Stimulated activated CD4-positive, alpha-beta T cell treated with anti-CD3 and anti-CD28 coated beads, Interleukin-12 subunit alpha, Interleukin-12 subunit beta, amount 100 ng/mL, for 24 hours (primary cell): ENCODE data around the gene NUPR1.
"Not testable (repeated sequence)": the region's sequence is repeated elsewhere in the genome, so short reads cannot be mapped to it uniquely, and the experiment has no call there.

Experiments
- DNase-seq, 2 experiments: peaks; one replicate each; pipeline ENCODE4 v3.0.0-alpha.2; 2020; ENCODE audit warnings: low read depth in 2 of 2

The NUPR1 gene

DNA sequence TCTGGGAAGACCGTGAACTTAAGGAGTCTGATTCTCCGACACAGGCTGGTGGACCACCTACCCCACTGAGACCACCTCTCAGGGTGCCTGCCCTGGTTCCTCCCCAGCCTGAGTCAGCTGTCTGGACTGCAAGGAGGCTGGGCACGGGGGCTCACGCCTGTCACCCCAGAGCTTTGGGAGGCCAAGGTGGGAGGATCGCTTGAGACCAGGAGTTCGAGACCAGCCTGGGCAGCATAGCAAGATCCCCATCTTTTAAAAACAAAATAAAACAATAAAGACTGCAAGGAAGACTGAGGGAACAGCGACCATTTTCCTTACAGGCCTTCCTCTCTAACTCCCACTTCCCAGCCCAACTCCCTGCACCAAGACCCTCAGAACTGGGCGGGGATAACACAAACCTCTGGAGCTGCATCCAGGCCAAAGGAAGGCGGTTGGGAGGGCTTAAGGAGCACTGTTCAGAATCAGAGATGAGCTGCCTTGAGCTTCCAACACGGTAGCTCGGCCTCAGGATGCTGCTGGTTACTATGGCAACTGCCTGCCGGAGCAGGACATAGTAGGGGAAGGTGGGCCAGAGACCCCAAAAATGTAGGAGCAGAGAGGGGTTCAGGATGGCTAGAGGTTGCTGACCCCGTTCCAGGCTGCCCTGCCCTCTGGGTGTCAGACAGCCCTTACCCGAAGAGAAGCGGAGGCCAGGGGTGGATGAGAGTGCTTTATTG is 40.0 kb downstream of the NUPR1 start:
- DNase-seq: no peak

DNA sequence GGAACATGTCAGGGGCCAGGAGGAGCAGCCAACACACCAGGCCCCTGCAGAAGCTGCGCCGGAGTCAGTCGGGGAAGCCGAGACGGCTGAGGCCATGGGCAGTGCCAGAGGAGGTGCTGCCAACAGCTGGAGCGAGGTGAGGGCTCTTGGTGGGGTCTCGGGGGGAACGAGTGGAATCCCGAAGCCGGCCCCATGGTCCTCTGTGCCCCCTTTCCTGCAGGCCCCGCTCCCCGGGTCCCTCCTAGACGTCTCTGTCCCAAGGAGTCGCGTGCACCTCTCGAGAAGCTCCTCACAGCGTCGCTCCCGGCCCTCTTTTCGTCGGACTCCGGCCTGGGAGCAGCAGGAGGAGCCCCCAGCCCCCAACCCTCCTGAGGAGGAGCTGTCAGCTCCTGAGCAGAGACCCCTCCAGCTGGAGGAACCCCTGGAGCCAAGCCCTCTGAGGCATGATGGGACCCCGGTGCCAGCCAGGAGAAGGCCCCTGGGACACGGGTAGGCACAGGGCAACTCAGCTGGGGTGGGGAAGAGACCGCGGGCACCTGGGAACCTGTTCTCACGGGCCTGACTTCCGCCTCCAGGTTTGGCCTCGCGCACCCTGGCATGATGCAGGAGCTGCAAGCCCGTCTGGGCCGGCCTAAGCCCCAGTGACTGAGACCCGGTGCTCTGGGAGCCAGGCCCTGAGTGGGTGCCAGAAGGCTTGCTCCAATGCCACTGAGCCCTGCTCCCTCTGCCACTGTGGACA is 40.7 kb downstream of the NUPR1 start:
- DNase-seq: no peak

DNA sequence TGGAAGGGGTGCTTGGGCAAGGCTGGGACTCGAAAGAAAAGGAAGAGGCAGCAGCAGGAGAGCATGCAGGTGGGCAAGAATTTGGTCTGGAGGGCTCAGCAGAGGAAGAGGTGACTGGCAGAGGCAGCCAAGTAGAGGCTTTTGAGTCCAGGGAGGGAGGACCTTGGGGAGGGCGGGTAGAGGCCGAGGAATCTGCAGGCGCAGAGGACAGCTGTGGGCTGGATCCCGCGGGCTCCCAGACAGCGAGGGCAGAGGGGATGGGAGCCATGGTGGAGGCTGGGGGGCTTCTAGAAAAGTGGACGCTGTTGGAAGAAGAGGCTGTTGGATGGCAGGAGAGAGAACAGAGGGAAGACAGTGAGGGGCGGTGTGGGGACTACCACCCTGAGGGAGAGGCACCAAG is 41.4 kb downstream of the NUPR1 start:
- DNase-seq: no peak

DNA sequence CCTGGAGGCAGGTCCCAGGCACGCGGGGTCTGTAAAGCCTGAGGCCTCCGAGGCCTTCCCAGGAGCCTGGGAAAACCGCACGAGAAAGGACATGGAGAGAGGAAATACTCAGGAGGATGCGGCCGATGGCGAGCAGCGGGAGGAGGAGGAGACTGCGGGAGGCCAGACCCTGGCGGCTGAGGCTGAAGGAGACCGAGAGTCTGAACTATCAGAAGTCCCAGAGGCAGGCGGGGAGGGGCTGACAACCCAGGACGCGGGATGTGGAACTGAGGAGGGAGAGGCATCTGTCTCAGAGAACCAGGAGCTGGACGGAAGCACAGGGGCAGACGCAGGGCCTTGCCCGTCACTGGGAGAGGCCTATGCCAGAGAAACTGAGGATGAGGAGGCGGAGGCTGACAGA is 41.9 kb downstream of the NUPR1 start:
- no peak for DNase-seq

- no peak for DNase-seq
Measured at GRCh38 chr16:28495795-28496749, 42.7 kb downstream of the NUPR1 start.

GRCh38 chr16:28495098-28495793 is 43.5 kb downstream of the NUPR1 start:
- DNase-seq: no peak

GRCh38 chr16:28494121-28494851 is 44.5 kb downstream of the NUPR1 start, which contains the start of gene APOBR:
Gene APOBR, plus strand, starts transcription at chr16:28494643. Its CDS starts 39 bp downstream, at chr16:28494682.
- DNase-seq: peak; percentile 70 to 76

DNA sequence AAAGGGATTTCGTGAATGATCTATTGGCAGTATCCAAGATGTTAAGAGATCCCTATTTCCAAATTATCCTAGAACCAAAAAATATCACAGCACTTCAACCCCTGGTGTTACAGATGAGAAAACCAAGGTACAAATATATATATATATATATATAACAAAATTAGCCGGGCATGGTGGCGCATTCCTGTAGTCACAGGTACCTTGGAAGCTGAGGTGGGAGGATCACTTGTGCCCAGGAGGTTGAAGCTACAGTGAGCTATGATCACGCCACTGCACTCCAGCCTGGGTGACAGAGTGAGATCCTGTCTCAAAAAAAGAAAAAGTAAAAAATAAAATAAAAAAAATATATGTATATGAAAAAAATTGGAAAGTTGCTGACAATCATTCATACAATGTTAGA is 46.3 kb downstream of the NUPR1 start:
- DNase-seq: no peak

GRCh38 chr16:28491970-28492474 is 46.8 kb downstream of the NUPR1 start, which contains the start of gene CLN3:
Gene CLN3, minus strand, starts transcription at chr16:28492074. Its CDS starts 315 bp downstream, at chr16:28491759.
- peak; percentile 75 for DNase-seq

DNA sequence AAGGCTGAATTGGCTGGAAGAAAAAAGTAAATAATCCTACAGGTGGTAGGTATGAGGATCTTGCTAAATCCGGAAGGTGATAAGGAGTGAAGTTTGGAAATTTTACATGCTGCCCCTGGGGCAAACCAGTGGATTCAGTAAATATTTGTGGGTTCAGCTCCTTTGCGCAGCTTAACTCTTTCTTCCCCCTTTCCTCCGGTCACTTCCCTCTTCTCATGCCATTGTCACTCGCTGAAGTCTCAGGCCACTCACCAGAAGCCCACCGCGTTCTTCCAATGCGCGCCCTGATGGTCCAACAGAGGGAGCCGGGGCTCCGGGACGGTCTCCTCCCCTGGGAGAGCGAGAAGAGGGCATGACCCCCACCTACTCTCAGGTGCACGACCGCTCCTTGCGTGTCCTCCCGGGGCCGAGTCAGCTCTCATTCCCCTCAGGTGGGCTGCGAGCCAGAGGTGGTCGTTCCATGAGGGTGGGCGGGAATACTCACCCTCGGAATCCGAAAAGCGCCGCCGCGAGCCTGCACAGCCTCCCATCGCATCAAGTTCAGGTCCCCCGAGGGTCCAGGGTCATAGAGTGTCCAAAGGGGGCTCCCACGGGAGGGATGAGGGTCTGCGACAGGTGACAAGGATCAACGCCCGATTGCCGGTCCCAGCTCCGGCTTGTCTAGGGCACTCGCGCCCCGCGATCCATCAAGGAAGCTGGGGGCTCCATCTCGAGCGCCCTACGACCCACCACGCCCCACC is 47.4 kb downstream of the NUPR1 start:
- no peak for DNase-seq

DNA sequence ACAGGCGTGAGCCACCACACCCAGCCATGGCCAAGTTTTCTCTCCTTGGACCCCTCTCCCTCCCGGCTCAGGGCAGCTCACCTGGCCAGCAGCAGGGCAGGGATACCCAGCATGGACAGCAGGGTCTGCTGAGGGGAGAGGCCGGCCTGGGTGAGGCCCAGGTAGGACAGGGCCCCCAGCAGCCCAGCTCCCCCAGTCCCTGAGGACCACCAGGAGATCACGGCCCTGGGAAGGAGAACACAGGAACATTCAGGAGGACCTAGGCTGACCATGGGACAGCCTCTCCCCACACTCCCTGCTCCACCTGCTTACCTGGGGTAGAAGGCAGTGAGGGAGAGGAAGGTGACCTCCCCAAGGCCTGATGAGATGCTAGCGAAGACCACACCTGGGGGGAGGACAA is 52.5 kb downstream of the NUPR1 start:
- DNase-seq: no peak

- DNase-seq: not testable (repeated sequence)
Measured at GRCh38 chr16:28483361-28483760, 55.4 kb downstream of the NUPR1 start.
